Stimulated activated CD4-positive, alpha-beta T cell treated with anti-CD3 and anti-CD28 coated beads, Interleukin-4, amount 100 ng/mL, for 48 hours (primary cell): Measurements from ENCODE around the gene AMIGO1.
A peak's percentile ranks its signal among the peaks of the same experiment; 100 is the strongest.

Experiments
- DNase-seq, 2 donors: peaks; one replicate each; pipeline ENCODE4 v3.0.0-alpha.2; 2020; ENCODE audit warnings: low read depth in 2 of 2

The AMIGO1 gene

DNA sequence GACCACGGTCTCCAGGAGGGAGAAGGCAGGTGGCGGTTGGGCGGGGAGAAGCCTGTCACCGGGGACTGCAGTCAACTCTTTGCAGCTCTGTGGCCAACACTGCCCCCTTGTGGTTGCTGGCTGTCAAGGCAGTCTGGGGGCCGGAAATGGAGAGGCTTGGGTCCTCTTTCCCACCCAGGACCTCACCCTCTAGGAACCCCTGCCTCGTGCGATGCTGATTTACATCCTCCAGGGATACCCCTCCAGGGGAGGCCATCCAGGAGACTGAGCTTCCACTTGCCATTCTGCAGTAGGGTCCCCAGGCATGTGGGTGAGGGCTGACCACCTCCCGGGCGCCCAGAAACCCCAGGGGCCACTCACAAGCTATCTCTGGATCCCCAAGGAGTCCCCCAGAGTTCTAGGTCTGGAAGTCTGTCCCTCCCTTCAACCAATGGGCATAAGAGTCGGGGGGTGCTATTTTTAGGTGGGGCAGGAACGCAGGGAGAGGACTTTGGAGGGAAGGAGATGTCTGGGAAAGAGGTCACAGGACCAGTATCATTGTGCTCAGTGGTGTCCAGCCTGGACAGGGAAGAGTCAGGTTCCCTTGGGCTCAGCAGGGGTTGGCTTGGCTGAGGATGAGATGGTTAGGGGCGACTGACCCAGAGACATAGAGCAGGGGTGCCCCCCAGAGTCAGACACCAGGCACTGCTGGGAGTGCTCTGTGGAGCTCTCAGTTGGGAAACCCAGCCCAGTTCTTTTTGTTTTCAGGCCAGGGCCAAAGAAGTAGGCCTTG, 23.0 kb upstream of the AMIGO1 start:
- DNase-seq: peak; percentile 85 to 92

GRCh38 chr1:109531826-109532364, 22.4 kb upstream of the AMIGO1 start:
- DNase-seq: no peak

GRCh38 chr1:109531380-109531779, 21.9 kb upstream of the AMIGO1 start:
- no peak for DNase-seq

GRCh38 chr1:109530457-109531087, 21.0 kb upstream of the AMIGO1 start:
- DNase-seq: no peak

DNA sequence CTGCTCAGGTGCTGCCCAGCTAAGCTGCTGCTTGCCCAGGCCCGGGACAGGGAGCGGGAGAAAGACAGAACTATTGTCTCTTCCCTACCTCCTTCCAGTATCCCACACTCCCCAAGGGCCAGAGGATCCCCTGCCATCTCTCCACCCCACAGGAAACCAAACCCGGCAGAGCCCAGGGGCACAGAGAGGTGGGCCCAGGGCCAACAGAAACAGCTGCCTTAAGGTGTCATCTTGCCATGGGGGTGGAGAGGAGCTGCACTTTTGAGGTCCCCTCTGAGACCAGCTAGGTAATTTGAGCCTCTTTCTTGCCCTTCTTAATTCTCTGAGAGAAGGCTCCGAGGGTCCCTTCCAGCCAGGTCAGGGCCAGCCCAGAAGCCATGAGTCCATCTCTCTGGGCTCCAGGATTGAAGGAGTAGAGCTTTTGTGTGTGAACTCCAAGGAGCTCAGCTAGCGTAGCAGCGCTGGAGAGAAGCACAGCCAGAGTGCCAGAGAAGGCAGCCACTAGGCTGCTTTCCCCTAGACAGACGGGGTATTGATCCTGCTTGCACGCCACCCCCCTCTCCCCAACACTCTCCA, 20.4 kb upstream of the AMIGO1 start:
- DNase-seq: no peak

GRCh38 chr1:109528712-109529111, 19.2 kb upstream of the AMIGO1 start:
- no peak for DNase-seq

DNA sequence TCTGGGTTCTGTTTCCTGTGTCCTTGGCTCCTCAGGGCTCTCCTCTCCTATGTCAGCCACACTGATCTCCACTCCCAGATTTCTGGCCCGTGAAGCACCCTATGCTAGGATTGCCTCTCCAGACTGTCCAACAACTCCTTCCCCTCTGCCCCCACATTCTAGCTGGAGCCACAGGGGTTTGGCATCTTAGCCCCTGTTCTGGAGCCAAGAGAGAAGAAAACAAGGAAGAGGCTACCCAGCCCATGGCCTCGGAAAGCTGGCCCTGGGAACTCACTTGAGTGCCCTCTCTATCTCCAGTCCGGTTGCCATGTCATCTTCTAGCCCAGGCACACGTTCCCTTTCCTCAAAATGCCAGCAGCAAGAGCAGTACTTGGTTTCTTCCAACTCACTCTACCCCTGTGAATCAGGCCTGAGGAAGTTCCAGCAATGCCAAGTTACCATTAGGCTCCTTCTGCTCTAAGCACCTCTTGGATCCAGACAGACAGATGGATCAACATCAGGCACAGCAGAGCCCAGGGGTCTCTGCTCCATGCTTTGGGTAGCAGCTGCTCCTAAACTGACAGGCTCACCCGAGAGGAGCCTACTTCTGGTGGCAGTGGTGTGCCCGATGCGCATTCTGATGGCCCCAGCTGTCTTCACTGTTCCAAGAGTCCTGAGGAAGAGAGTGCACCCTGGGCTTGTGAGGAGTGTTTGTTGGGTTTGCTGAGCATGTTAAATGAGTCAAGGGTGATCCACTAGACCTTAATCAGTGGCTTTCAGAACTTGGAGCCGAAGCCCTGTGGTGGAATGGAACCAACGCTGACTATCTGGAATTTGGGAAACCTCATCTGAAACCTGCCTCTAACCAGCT, 18.5 kb upstream of the AMIGO1 start:
- DNase-seq: no peak

- DNase-seq: no peak
Measured at GRCh38 chr1:109527098-109527811, 17.7 kb upstream of the AMIGO1 start.

DNA sequence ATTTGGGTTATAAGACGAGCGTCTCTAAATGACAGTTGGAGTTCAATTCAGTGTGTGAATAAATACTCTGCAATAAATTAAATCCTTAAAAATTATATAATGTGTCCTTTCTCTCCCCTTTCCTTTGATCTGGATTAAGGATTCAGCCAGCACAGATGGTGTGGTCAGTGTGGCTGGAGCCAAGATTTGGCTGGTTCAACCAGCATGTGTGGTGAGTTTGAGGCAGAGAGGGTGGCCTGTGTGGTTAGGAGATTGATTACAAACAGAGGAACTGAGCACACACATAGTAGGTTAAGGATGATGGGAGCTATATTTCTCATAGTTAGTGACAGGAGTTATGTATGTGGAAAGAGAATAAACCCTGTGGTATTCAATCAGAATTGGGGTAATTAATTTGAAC, 14.2 kb upstream of the AMIGO1 start:
- no peak for DNase-seq

DNA sequence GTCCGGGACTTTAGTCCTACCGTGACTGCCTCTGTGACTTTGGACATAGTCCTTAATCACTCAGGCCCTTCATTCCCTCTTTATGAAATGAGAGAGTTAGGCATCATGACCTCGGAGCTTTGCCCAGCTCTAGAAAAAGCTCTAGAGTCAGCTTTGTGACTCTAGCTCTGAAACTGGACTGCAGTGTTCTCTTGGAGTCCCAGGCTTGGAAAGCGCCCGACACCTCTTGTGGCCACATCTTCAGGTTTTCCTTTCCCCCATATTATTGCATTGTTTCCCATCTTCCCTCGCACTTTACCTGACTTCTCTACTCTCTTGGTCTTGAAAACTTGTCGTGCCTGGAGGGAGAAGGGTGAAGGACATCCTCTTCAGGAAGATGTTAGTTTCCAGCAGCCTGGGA, 12.5 kb upstream of the AMIGO1 start:
- no peak for DNase-seq

GRCh38 chr1:109521002-109521951, 11.8 kb upstream of the AMIGO1 start:
- no peak for DNase-seq

- DNase-seq: no peak
Measured at GRCh38 chr1:109517337-109517736, 7.8 kb upstream of the AMIGO1 start.

- no peak for DNase-seq
Measured at GRCh38 chr1:109516872-109517271, 7.3 kb upstream of the AMIGO1 start.

DNA sequence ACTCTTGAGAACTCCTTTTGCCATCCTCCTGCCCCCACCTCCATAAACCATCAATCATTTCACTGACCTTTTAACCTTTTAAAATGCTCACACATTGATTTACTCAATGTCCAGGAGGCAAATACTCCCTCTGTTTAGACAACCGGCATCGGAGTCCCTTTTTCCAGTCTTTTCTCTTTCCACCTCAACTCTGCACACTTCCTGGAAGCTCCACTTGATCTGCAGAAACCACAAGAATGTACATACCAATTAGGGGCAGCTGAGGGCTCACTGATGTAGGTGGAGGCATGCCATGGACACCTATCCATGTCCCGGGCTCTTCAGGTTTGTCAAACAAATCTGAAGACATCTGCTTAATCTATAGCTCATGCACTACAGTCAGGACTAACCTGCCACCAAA, 5.3 kb upstream of the AMIGO1 start:
- no peak for DNase-seq

- DNase-seq: no peak
Measured at GRCh38 chr1:109513110-109513710, 3.7 kb upstream of the AMIGO1 start.

DNA sequence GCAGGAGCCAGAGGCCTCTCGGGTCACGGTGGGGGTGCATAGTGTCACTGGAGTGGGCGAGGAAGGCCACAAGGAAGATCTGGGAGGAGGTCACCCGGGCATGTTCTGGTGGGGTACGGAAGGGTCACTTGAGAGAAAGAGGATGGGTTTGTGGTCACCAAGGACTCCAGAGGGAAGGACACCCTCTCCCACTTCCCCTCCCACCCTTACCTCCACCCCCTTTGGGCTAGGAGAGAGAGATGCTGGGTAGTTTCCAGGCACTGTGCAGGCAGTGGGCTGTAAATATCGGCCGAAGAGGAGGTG, 703 bp downstream of the AMIGO1 start:
- DNase-seq: no peak

- no peak for DNase-seq
Measured at GRCh38 chr1:109508001-109508872, 1.3 kb downstream of the AMIGO1 start.

DNA sequence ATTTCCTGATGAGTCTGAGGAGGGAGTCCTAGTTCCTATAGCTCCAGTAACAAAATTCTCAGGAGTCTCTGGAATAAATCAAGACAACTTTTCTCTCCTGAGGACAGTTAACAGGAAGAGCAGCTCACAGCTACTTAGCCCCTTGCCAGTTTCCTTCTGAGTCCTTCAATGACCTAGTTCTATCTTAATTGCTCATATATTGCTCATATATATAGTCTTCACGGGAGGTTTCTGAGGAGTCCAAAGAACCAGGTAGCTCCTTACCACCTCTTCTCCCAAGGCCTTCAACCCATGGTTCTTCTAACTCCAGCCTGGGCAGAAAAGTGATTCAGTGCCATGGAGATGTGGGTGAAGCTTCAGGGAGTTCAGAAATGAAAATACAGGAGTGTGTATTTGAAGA, 4.6 kb downstream of the AMIGO1 start:
- no peak for DNase-seq

GRCh38 chr1:109503935-109504334, 5.6 kb downstream of the AMIGO1 start:
- no peak for DNase-seq
